Esophagus squamous epithelium (tissue), 5 donors: ENCODE results near the gene GALM. TPM values are rescaled to one million over a fixed set of nuclear protein-coding genes. Genes with fewer than 3 reads are reported as not detected.
A peak's percentile ranks its signal among the peaks of the same experiment; 100 is the strongest.
"Not testable (repeated sequence)": the region's sequence is repeated elsewhere in the genome, so short reads cannot be mapped to it uniquely, and the experiment has no call there.

Source experiments
- DNase-seq: peaks from one replicate; lab custom pipeline; 2025; lab: John Stamatoyannopoulos, UW
- H3K27ac ChIP-seq, 4 donors: fragments of 200-600 bp; sonication (generic); one replicate each; pipeline ENCODE4 v1.5.1; 2016 to 2019; ENCODE audit warnings: mild to moderate bottlenecking in 1 of 4
- H3K27me3 ChIP-seq, 4 donors: fragments of 200-600 bp; sonication (generic); 1 replicate in 3 of 4; 2 replicates in 1 of 4; pipeline versions ENCODE4 v1.5.1 to v1.6.0; 2017 to 2021; ENCODE audit warnings: antibody characterized with exemption in 1 of 4
- H3K36me3 ChIP-seq, 3 donors: fragments of 200-600 bp; sonication (generic); one replicate each; pipeline ENCODE4 v1.5.1; 2016 to 2019
- H3K4me1 ChIP-seq, 3 donors: fragments of 200-600 bp; sonication (generic); one replicate each; pipeline ENCODE4 v1.5.1; 2017 to 2019
- H3K4me3 ChIP-seq, 4 donors: fragments of 200-600 bp; sonication (generic); 1 replicate in 3 of 4; 2 replicates in 1 of 4; pipeline ENCODE4 v1.5.1; 2016 to 2019; ENCODE audit warnings: mild to moderate bottlenecking in 2 of 4, moderate library complexity in 1 of 4
- H3K9me3 ChIP-seq, 3 donors: fragments of 200-600 bp; sonication (generic); one replicate each; pipeline ENCODE4 v1.5.1; 2016 to 2019
- POLR2A ChIP-seq, 4 donors: fragments of 450-650 bp; IDR thresholded peaks; one replicate each; pipeline ENCODE4 v1.6.1; 2017; ENCODE audit warnings: antibody characterized with exemption in 4 of 4, mild to moderate bottlenecking in 4 of 4, moderate library complexity in 3 of 4
- WGBS, 2 donors: methylation state at CpG; one replicate each; pipeline ENCODE4 v1.1.5; 2018; 5-methylcytosine and 5-hydroxymethylcytosine counted together
- intact Hi-C: fragments of 100-400 bp; cut with DNase I; formaldehyde crosslinking; loops from one replicate; pipeline ENCODE4 v1.15.0; 2022
- total RNA-seq, 4 donors: library from RNA; depleted of rRNA; stranded (reverse); fragments of >200 nt; gene quantifications; one replicate each; pipeline ENCODE4 v1.1.0, GENCODE V29; 2016
- TF ChIP-seq, protein P1 (sequence below), 6 experiments: fragments of 450-650 bp in 4 of 6; fragments of 200-600 bp in 2 of 6; sonication (generic) in 2 of 6; IDR thresholded peaks; one replicate each; pipeline ENCODE4 v1.5.1; 2016 to 2019; ENCODE audit warnings: antibody characterized with exemption in 6 of 6, mild to moderate bottlenecking in 4 of 6, moderate library complexity in 4 of 6
- donor health status: DM: yes; HTN: yes; CAD: no.

GALM gene
- total RNA-seq, 4 donors from 2014 or later = 2.6 to 10.5 (median 4.8) TPM

DNA sequence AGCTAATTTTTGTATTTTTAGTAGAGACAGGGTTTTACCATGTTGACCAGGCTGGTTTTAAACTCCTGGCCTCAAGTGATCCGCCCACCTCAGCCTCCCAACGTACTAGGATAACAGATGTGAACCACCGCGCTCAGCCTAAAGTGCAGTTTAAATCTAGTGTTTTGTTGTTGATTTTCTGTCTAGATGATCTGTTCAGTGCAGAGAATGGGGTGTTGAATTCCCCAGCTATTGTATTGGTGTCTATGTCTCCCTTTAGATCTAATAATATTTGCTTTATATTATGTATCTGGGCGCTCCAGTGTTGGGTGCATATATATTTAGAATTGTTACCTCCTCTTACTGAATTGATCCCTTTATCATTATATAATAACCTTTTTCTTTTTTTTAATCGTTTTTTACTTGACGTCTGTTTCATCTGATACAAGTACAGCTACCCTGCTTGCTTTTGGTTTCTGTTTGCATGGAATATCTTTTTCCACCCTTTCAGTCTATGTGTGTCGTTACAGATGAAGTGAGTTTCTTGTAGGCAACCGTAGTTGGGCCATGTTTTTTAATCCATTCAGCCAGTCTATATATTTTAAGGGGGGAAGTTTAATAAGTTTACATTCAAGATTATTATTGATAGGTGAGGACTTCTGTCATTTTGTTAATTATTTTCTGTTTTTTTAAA is 34.3 kb downstream of the GALM start:
- intact Hi-C loops = no loop called here
- WGBS, 2 donors = 86 to 93% methylated on average over 9 of the region's 9 CpGs
- no peak for DNase-seq
- no peaks in the 10 kb centered on the region for H3K27me3 ChIP-seq
- H3K36me3 ChIP-seq = no peaks in the 10 kb centered on the region
- TF ChIP-seq, protein P1, sequence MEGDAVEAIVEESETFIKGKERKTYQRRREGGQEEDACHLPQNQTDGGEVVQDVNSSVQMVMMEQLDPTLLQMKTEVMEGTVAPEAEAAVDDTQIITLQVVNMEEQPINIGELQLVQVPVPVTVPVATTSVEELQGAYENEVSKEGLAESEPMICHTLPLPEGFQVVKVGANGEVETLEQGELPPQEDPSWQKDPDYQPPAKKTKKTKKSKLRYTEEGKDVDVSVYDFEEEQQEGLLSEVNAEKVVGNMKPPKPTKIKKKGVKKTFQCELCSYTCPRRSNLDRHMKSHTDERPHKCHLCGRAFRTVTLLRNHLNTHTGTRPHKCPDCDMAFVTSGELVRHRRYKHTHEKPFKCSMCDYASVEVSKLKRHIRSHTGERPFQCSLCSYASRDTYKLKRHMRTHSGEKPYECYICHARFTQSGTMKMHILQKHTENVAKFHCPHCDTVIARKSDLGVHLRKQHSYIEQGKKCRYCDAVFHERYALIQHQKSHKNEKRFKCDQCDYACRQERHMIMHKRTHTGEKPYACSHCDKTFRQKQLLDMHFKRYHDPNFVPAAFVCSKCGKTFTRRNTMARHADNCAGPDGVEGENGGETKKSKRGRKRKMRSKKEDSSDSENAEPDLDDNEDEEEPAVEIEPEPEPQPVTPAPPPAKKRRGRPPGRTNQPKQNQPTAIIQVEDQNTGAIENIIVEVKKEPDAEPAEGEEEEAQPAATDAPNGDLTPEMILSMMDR (IDR thresholded peaks at IDR 0.05) = no peak
- no peak for TF ChIP-seq POLR2A (IDR thresholded peaks at IDR 0.05)
- no peak overlapping the region for H3K4me3 ChIP-seq
- peak overlapping the region in 1 of 4 donors; percentile 19 for H3K27ac ChIP-seq
- H3K9me3 ChIP-seq = no peaks in the 10 kb centered on the region
- H3K4me1 ChIP-seq = peaks cover 0 to 11% (median 0%) of the 10 kb centered on the region in 3 donors

DNA sequence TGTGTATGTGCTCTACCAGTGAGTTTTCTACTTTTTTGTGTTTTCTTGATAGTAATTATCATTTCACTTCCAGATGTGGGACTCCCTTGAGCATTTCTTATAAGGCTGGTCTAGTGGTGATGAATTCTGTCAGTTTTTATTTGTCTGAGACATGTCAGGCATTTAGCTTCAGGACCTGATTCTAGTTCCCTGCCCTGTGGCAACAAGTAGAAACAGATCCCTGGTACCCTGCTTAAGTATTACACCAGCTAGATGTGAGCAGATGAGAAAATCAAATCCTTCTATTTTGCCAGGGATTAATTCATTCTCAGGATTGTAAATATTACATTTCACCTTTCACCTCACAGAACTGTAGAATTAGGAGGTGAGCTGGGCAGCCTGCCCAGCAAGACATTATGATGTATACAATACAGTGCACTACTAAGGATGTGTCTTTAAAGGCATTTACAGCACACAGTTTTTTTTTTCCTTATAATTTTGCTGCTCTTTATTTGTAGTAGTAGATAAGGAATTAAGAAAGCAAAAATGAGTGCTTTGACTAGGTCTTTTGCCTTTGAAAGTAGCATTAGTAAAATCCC is 35.1 kb downstream of the GALM start:
- no peak for DNase-seq
- intact Hi-C loops = no loop called here
- TF ChIP-seq, protein P1 (IDR thresholded peaks at IDR 0.05) = no peak
- TF ChIP-seq POLR2A (IDR thresholded peaks at IDR 0.05) = no peak
- Histone ChIP-seq H3K4me3 (no peak overlapping the region), H3K27ac (peak overlapping the region in 1 of 4 donors; percentile 11), H3K36me3 (no peaks in the 10 kb centered on the region), H3K4me1 (peaks cover 0 to 11% (median 0%) of the 10 kb centered on the region in 3 donors), H3K9me3 (no peaks in the 10 kb centered on the region), H3K27me3 (no peaks in the 10 kb centered on the region)

DNA sequence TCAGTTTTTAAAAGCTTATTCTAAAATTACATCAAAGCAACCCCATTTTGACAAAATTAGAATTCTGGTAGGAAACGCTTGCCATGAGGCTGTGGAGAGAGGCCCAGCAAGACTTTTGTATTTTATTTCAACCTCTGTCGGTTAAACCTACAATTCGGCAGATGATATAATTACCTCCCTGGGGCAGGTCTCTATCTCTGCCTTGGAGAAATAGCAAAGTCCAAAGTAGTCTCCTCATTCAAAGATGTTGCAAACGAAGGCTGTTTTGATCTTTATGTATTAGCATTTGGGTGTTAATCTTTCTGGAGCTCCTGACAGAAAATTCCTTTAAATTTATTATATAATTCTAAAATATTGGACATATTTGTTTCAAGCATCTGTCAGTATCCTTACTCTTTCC is 35.6 kb downstream of the GALM start:
- intact Hi-C loops = no loop called here
- no peak overlapping the region for H3K27ac ChIP-seq
- H3K9me3 ChIP-seq = no peaks in the 10 kb centered on the region
- DNase-seq = no peak
- no peaks in the 10 kb centered on the region for H3K36me3 ChIP-seq
- H3K4me3 ChIP-seq = no peak overlapping the region
- H3K27me3 ChIP-seq = no peaks in the 10 kb centered on the region
- peaks cover 0 to 11% (median 0%) of the 10 kb centered on the region in 3 donors for H3K4me1 ChIP-seq
- WGBS, 2 donors = 84 to 85% methylated on average over 4 of the region's 4 CpGs
- no peak for TF ChIP-seq POLR2A (IDR thresholded peaks at IDR 0.05)
- TF ChIP-seq, protein P1 (IDR thresholded peaks at IDR 0.05) = no peak

DNA sequence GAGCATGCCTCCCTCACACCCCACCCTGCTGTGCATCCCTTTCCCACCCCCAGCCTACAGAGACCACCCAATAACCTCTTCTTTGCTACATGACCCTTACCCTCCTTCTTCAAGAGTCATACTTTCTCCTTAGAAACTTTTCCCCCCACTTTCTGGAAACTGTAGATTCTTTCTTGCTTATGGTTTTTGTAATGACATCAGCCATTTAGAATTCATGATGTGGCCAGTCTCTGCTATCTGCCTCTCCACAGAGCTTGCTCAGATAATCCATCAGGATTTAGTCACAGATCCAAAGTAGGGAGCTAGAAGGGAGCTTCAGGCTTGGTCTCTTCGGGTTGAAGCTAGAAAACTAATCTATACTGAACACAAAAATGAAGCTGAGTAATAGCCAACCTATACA is 36.5 kb downstream of the GALM start:
- no peak for TF ChIP-seq POLR2A (IDR thresholded peaks at IDR 0.05)
- TF ChIP-seq, protein P1 (IDR thresholded peaks at IDR 0.05) = no peak
- Histone ChIP-seq H3K9me3 (no peaks in the 10 kb centered on the region), H3K27ac (no peak overlapping the region), H3K27me3 (no peaks in the 10 kb centered on the region), H3K4me3 (no peak overlapping the region), H3K4me1 (peaks cover 0 to 11% (median 0%) of the 10 kb centered on the region in 3 donors), H3K36me3 (no peaks in the 10 kb centered on the region)
- intact Hi-C loops = no loop called here
- WGBS, 2 donors = 13 to 60% methylated on average over 1 of the region's 1 CpG
- no peak for DNase-seq

DNA sequence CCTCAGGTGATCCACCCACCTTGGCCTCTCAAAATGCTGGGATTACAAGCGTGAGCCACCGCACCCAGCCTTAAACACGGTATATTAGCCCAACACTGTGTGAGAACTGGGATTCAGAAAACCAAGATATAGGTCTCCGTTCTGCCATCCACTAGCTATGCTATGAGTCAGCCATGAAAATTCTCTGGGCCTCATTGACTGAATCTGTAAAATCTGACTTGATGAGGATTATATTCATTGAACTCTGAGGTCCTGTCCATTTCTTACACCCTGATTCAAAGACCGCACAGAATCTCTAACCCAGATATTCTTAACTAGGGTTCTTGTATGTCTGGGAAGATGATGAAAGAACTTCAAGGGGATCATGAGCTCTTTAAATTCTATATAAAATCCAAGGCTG is 37.4 kb downstream of the GALM start:
- 98% methylated on average over 4 to 5 of the region's 5 CpGs for WGBS, 2 donors

More for the DNA sequence above, 37.4 kb downstream of the GALM start:
- H3K27me3 ChIP-seq, H3K36me3 ChIP-seq, H3K27ac ChIP-seq, H3K4me3 ChIP-seq, H3K9me3 ChIP-seq, intact Hi-C loops, DNase-seq: not testable (repeated sequence)
- peaks cover 0 to 11% (median 0%) of the 10 kb centered on the region in 3 donors for H3K4me1 ChIP-seq
